ENCODE results near the gene TEKT3.

GRCh38 chr17:15361151-15361550, 19.8 kb upstream of the TEKT3 start:
- TF ChIP-seq POLR2AphosphoS5 (IDR thresholded peaks at IDR 0.05) (no peak), CTCF (IDR thresholded peaks at IDR 0.05) (no peak), POLR2A (IDR thresholded peaks at IDR 0.05) (no peak)
